NCI-H1048 (cell line): ENCODE data around the gene HEBP1.

Experiments
- DNase-seq: peaks from one replicate; lab custom pipeline; 2025; lab: John Stamatoyannopoulos, UW

Gene HEBP1

GRCh38 chr12:13023811-13024530, 23.9 kb upstream of the HEBP1 start:
- no peak for DNase-seq

GRCh38 chr12:13022851-13023271, 22.8 kb upstream of the HEBP1 start:
- DNase-seq: no peak

- DNase-seq: no peak
Observed at GRCh38 chr12:13011098-13011497, 11.0 kb upstream of the HEBP1 start.

GRCh38 chr12:13008741-13009380, 8.8 kb upstream of the HEBP1 start:
- no peak for DNase-seq

- DNase-seq: no peak
Observed at GRCh38 chr12:13007496-13008233, 7.6 kb upstream of the HEBP1 start.

- no peak for DNase-seq
Observed at GRCh38 chr12:13005649-13006048, 5.6 kb upstream of the HEBP1 start.

GRCh38 chr12:13004986-13005385, 4.9 kb upstream of the HEBP1 start:
- DNase-seq: no peak

GRCh38 chr12:13004361-13004760, 4.3 kb upstream of the HEBP1 start:
- no peak for DNase-seq

GRCh38 chr12:13002301-13003097, 2.4 kb upstream of the HEBP1 start:
- DNase-seq: no peak

- DNase-seq: no peak
Observed at GRCh38 chr12:13001775-13002040, 1.6 kb upstream of the HEBP1 start.

- DNase-seq: no peak
Observed at GRCh38 chr12:13000925-13001774, 1.1 kb upstream of the HEBP1 start.

- DNase-seq: no peak
Observed at GRCh38 chr12:13000616-13000924, 505 bp upstream of the HEBP1 start.

GRCh38 chr12:12999271-12999958, 650 bp downstream of the HEBP1 start:
- no peak for DNase-seq

GRCh38 chr12:12998248-12998647, 1.8 kb downstream of the HEBP1 start:
- DNase-seq: no peak

- DNase-seq: no peak
Observed at GRCh38 chr12:12997734-12998133, 2.3 kb downstream of the HEBP1 start.

- no peak for DNase-seq
Observed at GRCh38 chr12:12997156-12997555, 2.9 kb downstream of the HEBP1 start.

- no peak for DNase-seq
Observed at GRCh38 chr12:12996209-12996608, 3.9 kb downstream of the HEBP1 start.

GRCh38 chr12:12995088-12995487, 5.0 kb downstream of the HEBP1 start:
- DNase-seq: no peak

- no peak for DNase-seq
Observed at GRCh38 chr12:12993367-12993766, 6.7 kb downstream of the HEBP1 start.

- no peak for DNase-seq
Observed at GRCh38 chr12:12992418-12993130, 7.5 kb downstream of the HEBP1 start.
